Raji (cell line): ENCODE data around the gene LRP2.

ENCODE experiments used
- POLR2A ChIP-seq: IDR thresholded peaks from 2 replicates; pipeline ENCODE4 v1.6.1; 2011; ENCODE audit warnings: low read depth, low read length, control low read depth; ENCODE audit not compliant: insufficient read depth

LRP2 gene

GRCh38 chr2:169275696-169276444 lies 86.5 kb downstream of the LRP2 start:
- no peak for TF ChIP-seq POLR2A

- TF ChIP-seq POLR2A = no peak
Measured at GRCh38 chr2:169272010-169272409, 90.3 kb downstream of the LRP2 start.

GRCh38 chr2:169265591-169265990 lies 96.7 kb downstream of the LRP2 start:
- TF ChIP-seq POLR2A = no peak

- no peak for TF ChIP-seq POLR2A
Measured at GRCh38 chr2:169260846-169261642, 101.3 kb downstream of the LRP2 start.

GRCh38 chr2:169260246-169260645 lies 102.1 kb downstream of the LRP2 start:
- TF ChIP-seq POLR2A = no peak

- no peak for TF ChIP-seq POLR2A
Measured at GRCh38 chr2:169259402-169259801, 102.9 kb downstream of the LRP2 start.

GRCh38 chr2:169258045-169258601 lies 104.2 kb downstream of the LRP2 start:
- no peak for TF ChIP-seq POLR2A

- TF ChIP-seq POLR2A = no peak
Measured at GRCh38 chr2:169254774-169255173, 107.6 kb downstream of the LRP2 start.

- TF ChIP-seq POLR2A = no peak
Measured at GRCh38 chr2:169247211-169247610, 115.1 kb downstream of the LRP2 start.

- no peak for TF ChIP-seq POLR2A
Measured at GRCh38 chr2:169240405-169240804, 121.9 kb downstream of the LRP2 start.

- TF ChIP-seq POLR2A = no peak
Measured at GRCh38 chr2:169237939-169238338, 124.4 kb downstream of the LRP2 start.

- no peak for TF ChIP-seq POLR2A
Measured at GRCh38 chr2:169237286-169237685, 125.0 kb downstream of the LRP2 start.

- TF ChIP-seq POLR2A = no peak
Measured at GRCh38 chr2:169232551-169233154, 129.7 kb downstream of the LRP2 start.

- no peak for TF ChIP-seq POLR2A
Measured at GRCh38 chr2:169230204-169230603, 132.1 kb downstream of the LRP2 start.

GRCh38 chr2:169229590-169229989 lies 132.7 kb downstream of the LRP2 start:
- TF ChIP-seq POLR2A = no peak

- no peak for TF ChIP-seq POLR2A
Measured at GRCh38 chr2:169225906-169226305, 136.4 kb downstream of the LRP2 start.

- TF ChIP-seq POLR2A = no peak
Measured at GRCh38 chr2:169225233-169225750, 137.0 kb downstream of the LRP2 start.
